ENCODE data around the gene PDE4D. TPM values are rescaled to one million over a fixed set of nuclear protein-coding genes. Genes with fewer than 3 reads are reported as not detected.

Gene PDE4D
- polyA plus RNA-seq, 10 donors, result 28.0 to 57.2 (median 38.6) TPM

DNA sequence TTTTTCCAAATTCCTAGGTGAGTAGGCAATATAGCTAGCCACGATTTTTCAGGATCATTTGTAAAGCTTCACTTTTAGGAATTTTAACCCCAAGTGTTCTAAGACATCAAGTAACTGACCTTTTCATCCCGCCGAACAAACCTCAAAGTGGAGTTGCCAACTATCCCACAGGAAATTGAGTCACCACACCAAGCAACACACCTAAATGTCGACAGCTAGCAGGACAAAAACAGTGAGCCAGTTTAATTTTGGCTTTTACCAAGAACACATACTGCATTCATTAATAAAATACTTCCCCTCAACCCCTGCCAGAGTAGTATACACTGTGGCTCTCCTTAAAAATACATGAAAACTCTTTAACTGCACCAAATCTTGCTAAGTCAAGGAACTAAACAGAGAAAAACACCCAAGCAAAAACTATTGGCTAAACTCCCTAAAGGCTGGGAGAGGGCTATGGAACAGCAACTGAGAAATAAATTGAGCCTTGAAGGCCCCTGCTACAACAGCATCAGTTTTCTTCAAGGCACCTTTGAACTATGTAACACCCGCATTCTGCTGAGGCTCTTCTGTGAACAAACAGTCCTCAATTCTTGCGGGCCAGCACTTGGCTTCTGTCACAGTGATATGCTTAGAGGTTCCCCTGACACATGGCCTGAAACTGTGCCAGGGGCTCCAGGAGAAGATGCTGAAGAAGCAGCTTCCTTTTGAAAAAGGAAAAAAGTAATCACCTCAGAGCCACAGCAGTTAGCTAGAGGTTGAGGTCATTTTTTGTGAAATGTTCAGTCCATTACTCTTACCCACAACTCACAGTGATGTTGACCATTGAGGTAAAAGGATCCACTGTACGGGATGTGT lies 851.1 kb downstream of the PDE4D start:
- DNase-seq, result peak in 1 of 3 donors; percentile 29

DNA sequence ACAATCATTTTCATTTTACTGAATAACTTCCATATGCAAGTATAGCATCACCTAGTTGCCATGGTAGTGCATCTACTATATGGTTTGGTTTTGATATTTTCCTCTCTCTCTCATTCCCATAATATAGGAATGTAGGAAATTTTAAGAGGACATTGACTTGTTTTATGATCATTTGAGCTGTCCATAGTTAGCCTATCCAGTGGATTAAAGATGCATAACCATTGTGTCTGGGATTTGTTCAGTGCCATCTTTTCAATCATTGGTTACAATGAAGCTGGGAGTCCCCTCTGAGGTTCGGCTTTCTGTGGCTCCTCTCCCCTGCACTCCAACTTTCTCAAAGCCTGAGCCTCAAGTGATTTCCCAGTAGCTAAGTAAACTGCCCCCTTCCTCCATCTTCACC lies 852.2 kb downstream of the PDE4D start:
- DNase-seq, result no peak

DNA sequence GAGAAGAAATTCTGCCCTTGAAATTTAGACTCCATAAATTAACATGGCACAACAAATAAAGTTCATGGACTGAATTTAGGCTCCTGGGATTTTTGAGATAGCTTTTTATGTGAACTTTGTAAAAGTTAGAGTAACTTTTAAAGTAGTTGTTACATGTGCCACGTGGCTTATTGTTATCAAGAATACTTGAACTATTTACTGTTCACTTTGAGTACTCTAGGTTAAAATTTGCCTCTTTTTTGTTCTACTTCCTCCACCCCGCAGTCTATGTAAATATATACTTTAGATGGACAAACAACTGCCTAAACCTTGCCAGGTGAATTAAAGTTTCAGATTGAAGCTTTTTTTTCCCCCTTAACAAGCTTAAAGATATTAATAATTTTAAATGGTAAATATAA lies 852.7 kb downstream of the PDE4D start:
- no peak for DNase-seq

DNA sequence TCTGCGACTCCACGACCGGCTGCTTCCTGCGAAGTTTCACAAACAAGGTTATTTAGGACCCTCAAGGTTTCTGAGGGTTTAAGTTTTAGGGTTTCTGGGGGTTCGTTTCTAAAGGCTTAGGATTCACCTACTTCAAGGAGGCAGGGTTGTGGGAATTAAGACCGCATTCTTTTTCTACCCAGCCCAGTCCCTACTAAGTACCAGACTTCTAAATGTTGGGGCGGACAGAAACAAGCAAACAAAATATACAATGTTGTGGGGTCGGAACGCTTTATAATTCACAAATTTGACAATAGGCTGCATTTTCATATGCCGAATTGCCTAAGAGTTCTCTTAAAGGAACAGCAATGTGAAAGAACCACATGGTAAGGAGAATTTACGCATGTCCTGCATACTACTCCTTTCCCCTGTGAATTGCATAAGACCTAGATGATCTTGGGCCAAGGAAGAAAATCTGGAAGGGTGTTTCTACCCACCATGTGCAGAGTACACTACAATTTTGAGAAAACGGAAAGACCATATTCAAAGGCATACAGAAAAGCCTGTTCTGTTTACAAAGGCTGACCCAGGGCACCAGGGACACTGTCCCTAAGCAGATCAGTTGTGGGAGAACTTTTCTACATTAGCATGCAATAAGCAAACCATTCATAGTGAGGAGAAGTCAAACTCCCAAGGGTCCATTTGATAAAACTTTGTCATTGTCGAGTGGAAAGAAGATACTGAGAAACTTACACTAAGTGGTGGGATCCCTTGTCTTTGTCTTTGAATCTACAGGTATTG lies 853.3 kb downstream of the PDE4D start:
- peak in 1 of 3 donors; percentile 57 for DNase-seq

DNA sequence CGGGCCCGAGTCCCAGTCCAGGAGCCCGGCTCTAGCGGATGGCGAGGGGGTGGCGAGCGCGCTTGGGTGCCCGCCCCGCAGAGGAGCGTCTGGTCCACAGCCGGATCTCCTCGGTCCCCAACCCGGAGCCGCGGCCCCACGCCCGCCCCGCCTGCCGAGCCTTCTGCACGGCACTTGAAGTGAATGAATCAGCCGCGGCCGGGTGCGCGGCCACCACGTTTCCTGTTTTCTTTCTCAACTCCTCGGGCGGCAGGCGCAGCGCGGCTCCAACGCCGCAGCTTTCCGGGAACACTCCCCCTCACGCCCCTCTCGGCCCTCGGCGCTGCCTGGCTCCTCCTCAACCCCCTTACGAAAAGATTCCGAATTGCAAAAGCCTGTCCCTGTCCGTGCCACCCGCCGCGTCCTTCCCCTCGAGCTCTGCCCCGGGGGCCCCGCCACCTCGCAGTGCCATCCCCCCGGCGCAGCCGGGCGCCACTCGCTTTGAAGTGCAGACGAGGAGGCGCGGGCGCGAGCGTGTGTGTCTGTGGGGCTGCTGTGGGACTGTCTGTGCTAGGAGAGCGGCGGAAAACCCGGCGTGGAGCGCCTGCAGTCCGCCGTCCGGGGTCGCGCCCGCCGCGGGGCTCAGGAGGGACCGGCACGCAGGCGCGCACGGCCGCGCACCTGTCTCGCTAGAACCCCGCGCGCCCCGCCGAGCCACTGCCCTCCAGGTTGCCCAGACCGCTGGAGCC lies 854.1 kb downstream of the PDE4D start:
- peak; percentile 69 to 91 (median 79) for DNase-seq

DNA sequence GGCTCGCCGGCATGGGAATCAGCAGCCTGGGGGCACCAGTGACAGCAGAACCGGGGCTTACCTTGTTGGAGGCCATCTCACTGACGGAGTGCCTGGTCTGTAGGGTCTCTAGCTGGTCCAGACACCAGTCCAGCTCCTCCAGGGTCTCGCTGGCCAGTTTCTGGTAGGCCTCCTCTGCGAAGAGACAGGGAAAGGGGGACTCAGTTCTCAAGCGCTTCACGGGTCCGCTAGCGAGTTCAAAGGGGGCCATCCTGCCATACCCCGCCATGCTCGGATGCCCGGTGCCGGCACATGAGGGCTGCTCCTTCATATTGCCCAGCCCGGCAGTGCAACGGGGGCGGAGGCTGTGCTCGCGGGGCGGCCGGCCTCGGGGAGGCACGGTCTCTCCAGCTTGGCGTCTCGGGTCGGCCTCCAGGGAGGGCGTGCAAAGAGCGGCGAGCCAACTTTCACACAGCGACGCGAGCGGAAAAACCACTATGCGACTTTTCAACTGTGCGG lies 854.7 kb downstream of the PDE4D start:
- DNase-seq, result peak in 1 of 3 donors; percentile 55

DNA sequence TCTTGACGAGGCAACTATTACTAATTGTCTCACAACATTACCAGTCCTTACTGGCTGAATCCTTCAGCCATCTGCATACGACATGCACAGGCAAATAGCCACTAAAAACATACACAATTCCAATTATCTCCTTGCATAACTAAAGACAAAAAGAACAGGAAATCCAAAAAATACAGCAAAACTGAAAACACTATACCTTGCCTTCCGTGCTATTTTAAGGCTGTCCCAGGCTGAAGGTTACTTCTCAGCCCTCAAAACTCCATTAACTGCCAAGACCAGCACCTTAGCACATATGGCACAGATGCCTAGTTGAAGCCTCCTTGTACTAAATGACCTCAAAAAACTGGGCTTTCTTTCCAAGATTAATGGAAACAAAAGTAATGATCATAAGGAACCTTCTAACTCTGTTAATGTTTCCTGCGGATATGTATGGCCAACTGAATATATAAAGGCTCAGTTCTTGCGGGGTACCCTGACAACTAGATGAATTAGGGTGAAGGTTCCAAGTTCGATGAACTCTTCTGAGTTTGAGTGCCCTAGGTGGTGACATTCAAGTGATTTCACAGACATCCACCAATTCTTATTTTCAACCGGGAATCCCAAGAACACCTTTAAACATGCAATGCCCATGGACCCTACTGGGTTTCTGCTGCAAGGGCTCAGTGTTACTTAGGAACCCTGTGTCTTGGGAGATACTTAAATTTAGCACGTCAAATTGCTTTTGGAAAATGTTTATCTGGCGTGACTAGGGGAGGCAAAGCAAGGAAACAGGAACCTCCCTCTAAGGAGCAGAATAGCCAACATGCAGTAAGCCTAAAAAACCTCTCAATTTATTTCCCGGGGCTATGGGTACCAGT lies 855.4 kb downstream of the PDE4D start:
- peak in 1 of 3 donors; percentile 35 for DNase-seq

DNA sequence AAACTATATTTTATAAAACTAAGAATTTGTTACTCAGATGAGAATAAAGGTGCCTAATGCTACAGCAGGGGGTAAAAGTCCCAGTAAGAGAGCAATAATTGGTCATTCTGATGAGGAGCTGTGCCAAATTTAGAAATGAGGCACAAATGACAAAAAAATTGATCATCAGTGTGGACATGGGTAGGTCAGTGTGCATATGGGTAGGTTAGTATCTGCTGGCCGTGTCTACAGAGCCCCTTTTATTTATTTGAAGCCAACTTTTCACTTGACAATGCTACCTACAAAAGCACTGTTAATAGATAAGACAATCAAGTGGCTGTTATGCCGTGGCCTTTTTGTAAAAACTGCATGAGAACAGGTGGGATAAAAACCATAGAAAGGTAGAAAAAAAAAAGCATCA lies 856.1 kb downstream of the PDE4D start:
- DNase-seq, result no peak

DNA sequence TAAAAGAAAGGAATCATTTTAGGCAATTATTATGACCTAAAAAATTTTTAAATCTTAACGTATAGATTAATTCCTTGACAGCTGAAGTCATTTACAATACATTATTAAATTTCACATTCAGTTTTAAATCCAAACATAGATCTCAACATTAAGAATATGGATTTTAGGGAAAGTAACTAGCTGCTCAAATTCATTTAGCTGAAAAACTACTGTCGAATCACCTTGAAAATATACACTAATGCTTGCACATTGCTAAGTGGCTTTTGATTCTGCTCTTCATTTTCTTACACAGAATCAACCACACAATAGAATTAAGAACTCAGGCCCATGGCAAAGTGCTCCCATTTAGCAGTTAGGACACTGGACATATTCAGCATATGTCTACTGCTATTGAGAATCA lies 856.5 kb downstream of the PDE4D start:
- DNase-seq, result no peak

DNA sequence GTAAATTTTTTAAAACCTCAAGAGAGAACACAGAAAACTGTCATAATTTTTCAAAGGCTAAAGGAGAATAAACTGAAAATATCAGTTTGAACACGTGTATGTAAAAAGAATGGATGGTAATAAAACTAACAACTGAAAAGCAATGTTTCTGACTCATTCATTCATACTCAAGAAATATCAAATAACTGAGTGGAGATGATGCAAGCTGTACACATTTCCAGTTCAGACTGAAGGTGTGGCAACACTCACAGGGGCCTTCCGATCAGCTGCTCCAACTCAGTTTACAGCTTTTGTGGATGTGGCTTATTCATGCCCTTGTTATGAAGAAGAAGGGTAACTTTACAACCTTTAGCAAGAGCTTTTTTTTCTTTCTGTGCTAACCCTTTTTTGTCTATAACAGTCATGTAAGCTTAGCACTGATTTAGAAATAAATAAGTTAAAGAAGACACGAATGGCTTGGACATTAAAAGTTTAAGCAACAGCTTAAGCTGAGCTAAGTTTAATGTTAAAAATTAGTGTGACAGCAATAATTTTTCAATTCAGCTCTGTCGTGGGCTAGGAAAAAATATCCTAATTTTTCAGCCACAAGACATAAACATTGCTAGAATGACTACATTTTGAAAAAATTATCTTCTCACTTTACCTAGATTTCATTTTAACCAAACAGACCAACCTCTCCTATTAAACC lies 857.1 kb downstream of the PDE4D start:
- DNase-seq, result peak; percentile 51 to 89 (median 63)

DNA sequence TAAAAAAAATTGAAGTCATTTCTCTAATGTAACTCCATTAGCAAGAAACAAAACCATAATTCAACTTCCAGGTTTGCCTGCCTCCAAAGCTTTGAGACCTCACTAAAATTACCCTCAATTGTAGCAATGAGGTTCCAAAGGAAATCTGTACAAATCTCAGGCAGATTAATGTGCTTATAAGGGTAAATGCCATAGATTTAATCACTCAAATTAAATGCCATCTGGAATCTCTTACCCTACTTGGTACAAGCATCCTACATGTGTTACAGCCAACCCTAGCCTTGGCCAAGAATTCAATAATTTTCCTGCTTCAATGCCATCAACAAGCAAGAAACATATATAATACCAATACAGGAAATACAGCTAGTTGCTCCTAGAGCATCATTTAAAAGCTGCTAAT lies 857.8 kb downstream of the PDE4D start:
- no peak for DNase-seq

DNA sequence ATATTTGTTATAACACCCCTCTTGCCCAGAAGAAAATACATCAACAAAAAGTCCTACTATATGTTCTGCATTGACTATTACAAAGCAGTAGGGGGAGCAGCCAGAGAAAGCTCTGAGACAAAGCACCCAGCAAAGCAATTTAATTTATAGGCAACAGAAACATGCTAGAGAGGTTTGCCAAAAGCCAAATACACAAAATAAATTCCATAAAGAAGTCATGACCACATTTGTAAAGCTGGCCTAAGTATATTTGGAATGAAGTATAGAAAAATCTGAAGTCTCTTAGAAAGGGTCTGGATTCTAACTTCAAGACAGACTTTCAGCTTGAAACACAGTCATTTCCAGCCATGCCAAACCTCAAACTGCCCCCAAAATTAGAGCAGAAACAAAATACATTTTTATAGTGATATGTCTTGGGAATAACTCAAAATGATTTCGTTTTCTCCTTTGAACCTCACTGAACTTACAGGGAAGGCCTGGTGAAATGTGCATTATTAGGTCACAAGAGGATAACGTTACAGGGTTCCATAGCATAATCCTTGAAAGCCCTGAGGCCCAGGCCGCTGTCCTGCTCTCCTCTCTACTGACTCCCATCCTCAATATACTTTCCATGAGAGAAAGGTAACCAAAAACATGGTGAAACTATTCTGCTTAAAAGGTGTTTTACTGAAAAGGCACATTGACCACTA lies 858.9 kb downstream of the PDE4D start:
- peak in 2 of 3 donors; percentile 43 to 73 for DNase-seq

DNA sequence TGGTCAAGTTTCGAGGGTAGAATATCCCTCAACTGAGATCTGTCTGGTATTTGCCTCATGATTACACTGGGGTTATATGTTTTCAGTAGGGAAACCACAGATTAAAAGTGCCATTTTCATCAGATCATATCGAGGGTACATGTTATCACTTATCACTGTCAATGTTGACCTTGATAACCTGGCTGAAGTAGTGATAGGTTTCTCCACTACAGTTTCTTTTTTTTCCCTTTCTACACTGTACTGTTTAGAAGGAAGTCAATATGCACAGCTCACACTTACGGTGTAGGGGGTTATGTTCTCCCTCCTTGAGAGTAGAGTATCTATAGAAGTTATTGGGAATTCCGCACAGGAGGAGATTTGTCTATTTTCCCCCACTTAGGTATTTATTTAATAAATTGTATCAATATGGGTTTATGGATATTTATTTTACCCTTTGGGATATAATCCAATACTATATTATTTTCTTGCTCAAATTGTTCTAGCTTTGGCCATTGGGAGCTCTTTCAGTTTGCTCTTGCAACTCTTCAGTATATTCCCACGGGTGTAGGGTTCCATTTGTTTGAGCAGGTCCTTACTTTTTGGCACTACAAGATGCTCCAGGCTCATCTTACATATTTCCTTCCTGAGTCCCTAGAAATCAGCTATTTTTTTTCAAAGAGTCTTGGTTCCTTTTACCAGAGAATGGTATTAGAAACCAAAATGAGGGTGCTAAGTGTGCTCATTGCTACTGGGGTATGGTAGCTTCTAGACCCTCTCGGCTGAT lies 866.2 kb downstream of the PDE4D start:
- DNase-seq, result no peak

DNA sequence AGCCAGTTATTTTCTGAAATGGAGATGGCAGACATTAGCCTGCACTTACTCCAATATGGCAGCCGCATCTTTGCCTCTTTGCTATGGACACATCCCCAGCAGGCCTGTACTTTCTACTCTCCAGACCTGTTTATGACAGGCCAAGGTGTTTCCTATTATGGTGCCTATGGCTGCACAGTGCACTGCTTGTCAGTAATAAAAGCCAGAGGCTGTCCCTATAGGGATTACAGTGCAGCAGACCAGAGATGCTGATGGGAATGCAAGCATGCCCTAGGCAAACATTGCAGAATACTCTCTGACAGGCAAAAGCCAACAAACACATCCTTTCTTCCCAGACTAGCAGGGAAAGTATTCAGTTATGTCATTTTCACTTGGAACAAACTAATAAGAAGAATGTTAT lies 867.8 kb downstream of the PDE4D start:
- no peak for DNase-seq

DNA sequence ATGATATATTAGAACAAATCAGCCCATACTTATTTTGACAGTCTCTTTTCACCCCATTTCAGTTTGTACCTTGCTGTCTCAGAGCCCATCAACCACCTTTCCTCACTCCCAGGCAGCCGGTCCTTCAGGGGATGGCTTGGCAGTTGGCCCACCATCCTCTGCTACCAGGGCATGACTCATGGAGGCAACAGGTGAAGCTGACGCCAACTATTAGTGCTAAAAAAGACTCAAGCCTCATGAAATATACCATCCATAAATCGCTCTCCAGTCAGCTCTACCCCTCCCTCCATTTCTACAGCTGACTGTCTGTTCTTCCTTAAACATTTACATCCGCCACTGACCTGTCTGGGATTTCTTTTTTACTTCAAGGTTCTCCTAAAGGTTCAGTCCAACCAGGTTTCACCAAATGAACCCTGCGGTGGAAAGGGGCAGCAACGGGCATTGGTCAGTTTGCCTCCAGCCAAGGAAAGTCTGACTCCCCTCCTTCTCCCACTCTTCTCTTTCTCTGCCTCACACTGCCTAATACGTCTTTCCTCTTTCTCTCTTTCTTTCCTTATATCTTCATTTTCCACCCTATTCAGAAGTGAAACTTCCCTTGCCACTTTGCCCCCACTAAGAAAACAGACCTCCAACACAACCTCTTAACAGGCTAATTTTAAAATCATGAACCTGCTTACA lies 871.5 kb downstream of the PDE4D start:
- DNase-seq, result no peak

DNA sequence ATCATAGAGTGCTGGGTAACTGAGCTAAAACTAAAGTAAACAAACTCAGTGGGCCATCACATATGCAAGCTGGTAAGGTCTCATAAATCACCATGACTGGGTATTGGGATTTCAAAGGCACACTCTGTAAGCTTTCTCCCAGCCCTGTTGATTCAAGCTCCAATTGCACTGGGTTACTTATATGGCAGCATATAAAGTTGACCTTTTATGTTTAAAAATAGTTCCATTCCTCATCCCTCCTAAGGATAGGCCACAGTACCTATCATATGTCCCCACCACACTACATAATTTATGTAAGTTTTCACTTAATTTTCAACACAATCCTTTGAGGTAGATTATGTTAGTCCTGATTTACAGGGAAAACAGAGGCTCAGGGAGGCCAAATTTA lies 872.2 kb downstream of the PDE4D start:
- no peak for DNase-seq

DNA sequence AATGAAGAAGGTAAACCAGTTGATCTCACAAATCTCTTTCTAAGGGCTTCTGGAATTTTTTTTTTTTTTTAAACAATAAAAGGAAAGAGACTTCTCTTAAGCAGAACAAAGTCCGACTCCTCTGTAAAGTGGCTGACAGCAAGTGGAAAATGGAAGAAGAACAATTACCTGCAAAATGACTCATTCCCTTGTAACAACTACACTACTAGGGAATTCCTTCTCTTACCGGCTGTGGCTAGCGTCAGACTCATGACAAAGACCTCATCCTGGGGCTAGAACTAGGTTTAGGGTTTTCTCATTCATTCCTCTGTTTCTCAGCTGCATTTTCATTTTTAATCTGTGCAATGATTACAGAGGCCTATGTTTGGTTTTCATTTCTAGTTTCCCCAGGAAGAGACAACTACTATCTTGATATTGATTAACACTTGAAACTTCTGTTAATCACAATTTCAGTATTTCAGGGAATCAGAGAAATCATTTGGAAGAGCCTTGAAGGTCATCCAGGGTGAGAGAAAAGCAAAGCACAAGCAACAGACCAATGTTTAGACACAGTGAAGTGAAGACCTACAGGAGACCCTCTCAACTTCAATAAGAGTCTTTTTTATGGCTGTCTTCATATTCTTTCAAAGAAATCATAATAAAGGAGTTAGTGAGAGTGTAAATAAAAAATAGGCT lies 872.8 kb downstream of the PDE4D start:
- no peak for DNase-seq

DNA sequence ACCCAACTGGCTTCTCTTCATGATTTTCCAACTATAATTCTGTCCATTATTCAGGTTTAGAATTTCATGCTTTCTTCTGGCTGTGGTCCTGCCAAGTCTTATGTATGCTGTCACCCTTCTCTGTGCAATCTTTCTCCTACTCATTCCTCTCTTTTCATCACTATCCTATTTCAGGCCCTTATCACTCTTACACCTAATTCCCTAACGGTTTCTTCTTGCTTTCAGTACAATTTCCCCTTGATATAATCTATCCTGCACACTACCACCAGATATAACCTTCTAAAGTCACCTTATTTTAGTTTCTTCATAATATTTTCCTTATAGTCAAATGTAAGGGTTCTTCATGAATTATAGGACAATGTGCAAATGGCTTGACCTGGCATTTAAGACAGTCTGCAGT lies 874.4 kb downstream of the PDE4D start:
- DNase-seq, result no peak

Data from muscle of back (tissue), 11 donors.